Karpas-422 (cell line): ENCODE results near the gene LSM7. TPM values are rescaled to one million over a fixed set of nuclear protein-coding genes. Genes with fewer than 3 reads are reported as not detected.
A peak's percentile ranks its signal among the peaks of the same experiment; 100 is the strongest.

Experiments
- DNase-seq: peaks from one replicate; pipeline ENCODE4 v3.0.0-alpha.2; 2015
- H2AFZ ChIP-seq: fragments of 200-600 bp; sonication (generic); 2 replicates; pipeline ENCODE4 v1.6.1; 2014; ENCODE audit warnings: antibody characterized with exemption, low read length, mixed read lengths
- H3K27ac ChIP-seq: fragments of 200-600 bp; sonication (generic); 2 replicates; pipeline ENCODE4 v1.5.1; 2014; ENCODE audit warnings: mild to moderate bottlenecking, low read length, moderate library complexity
- H3K27me3 ChIP-seq: fragments of 200-600 bp; sonication (generic); 2 replicates; pipeline ENCODE4 v1.6.1; 2014; ENCODE audit warnings: low read length, mixed read lengths
- H3K36me3 ChIP-seq: fragments of 200-600 bp; sonication (generic); 2 replicates; pipeline ENCODE4 v1.6.1; 2014; ENCODE audit warnings: low read length, mixed read lengths; ENCODE audit not compliant: insufficient read depth
- H3K4me1 ChIP-seq: fragments of 200-600 bp; sonication (generic); 2 replicates; pipeline ENCODE4 v1.6.1; 2014; ENCODE audit warnings: mild to moderate bottlenecking, low read length, mixed read lengths
- H3K4me2 ChIP-seq: fragments of 200-600 bp; sonication (generic); 2 replicates; pipeline ENCODE4 v1.6.1; 2014; ENCODE audit warnings: low read length, low read depth, mild to moderate bottlenecking; ENCODE audit not compliant: poor library complexity, severe bottlenecking
- H3K4me3 ChIP-seq: fragments of 200-600 bp; sonication (generic); 2 replicates; pipeline ENCODE4 v1.5.1; 2014; ENCODE audit warnings: mild to moderate bottlenecking, antibody characterized with exemption, low read length, mixed read lengths
- H3K79me2 ChIP-seq: fragments of 200-600 bp; sonication (generic); 2 replicates; pipeline ENCODE4 v1.6.1; 2014; ENCODE audit warnings: mild to moderate bottlenecking, low read length, mixed read lengths
- H3K9ac ChIP-seq: fragments of 200-600 bp; sonication (generic); 2 replicates; pipeline ENCODE4 v1.6.0; 2014; ENCODE audit warnings: low read length
- H3K9me2 ChIP-seq: fragments of 200-600 bp; sonication (generic), shearing (Covaris generic); replicated peaks from 2 replicates; pipeline ENCODE4 v1.6.0; 2014; ENCODE audit warnings: mild to moderate bottlenecking, low read length, moderate library complexity; ENCODE audit not compliant: insufficient read depth
- H3K9me3 ChIP-seq: fragments of 300-700, 200-600 bp; sonication (generic); 2 replicates; pipeline ENCODE4 v1.6.1; 2014; ENCODE audit warnings: low read length, mixed read lengths
- H4K20me1 ChIP-seq: fragments of 200-600 bp; sonication (generic); 2 replicates; pipeline ENCODE4 v1.6.1; 2014; ENCODE audit warnings: mild to moderate bottlenecking, antibody characterized with exemption, low read length, low read depth; ENCODE audit not compliant: insufficient read depth
- total RNA-seq: library from RNA; depleted of rRNA; stranded (reverse); fragments of >200 nt; shearing (Covaris generic); gene quantifications from 2 replicates; pipeline ENCODE4 v1.2.3, GENCODE V29; 2014; ENCODE audit warnings: low replicate concordance

LSM7 gene
- total RNA-seq, 1 experiment from 2014 or later: 140 TPM

- no peaks in the 10 kb centered on the region for H3K9me3 ChIP-seq
- H3K9ac ChIP-seq: no peak overlapping the region
- no peak overlapping the region for H2AFZ ChIP-seq
- no peaks in the 10 kb centered on the region for H3K27me3 ChIP-seq
- no peak for DNase-seq
- H3K79me2 ChIP-seq: no peaks in the 10 kb centered on the region
- H3K4me3 ChIP-seq: no peak overlapping the region
- H3K4me2 ChIP-seq: no peak overlapping the region
- H3K36me3 ChIP-seq: no peaks in the 10 kb centered on the region
- no peak overlapping the region for H3K27ac ChIP-seq
- H3K9me2 ChIP-seq: no peaks in the 10 kb centered on the region
- H3K4me1 ChIP-seq: no peaks in the 10 kb centered on the region
- H4K20me1 ChIP-seq: no peaks in the 10 kb centered on the region
Observed at GRCh38 chr19:2300533-2300932, 27.9 kb downstream of the LSM7 start.

- no peak overlapping the region for H3K4me3 ChIP-seq
- no peak overlapping the region for H3K27ac ChIP-seq
- H3K9me3 ChIP-seq: no peaks in the 10 kb centered on the region
- no peaks in the 10 kb centered on the region for H3K27me3 ChIP-seq
- H3K36me3 ChIP-seq: no peaks in the 10 kb centered on the region
- no peak for DNase-seq
- H3K4me2 ChIP-seq: no peak overlapping the region
- H3K9ac ChIP-seq: no peak overlapping the region
- no peaks in the 10 kb centered on the region for H3K4me1 ChIP-seq
- H3K79me2 ChIP-seq: no peaks in the 10 kb centered on the region
- no peaks in the 10 kb centered on the region for H4K20me1 ChIP-seq
- H3K9me2 ChIP-seq: no peaks in the 10 kb centered on the region
- no peak overlapping the region for H2AFZ ChIP-seq
Observed at GRCh38 chr19:2296141-2296540, 32.2 kb downstream of the LSM7 start.

- H3K27ac ChIP-seq: no peak overlapping the region
- H3K4me2 ChIP-seq: no peak overlapping the region
- no peaks in the 10 kb centered on the region for H4K20me1 ChIP-seq
- H3K4me3 ChIP-seq: no peak overlapping the region
- no peak overlapping the region for H3K9ac ChIP-seq
- no peaks in the 10 kb centered on the region for H3K9me2 ChIP-seq
- H3K9me3 ChIP-seq: no peaks in the 10 kb centered on the region
- H3K36me3 ChIP-seq: no peaks in the 10 kb centered on the region
- H2AFZ ChIP-seq: no peak overlapping the region
- no peak for DNase-seq
- H3K4me1 ChIP-seq: peaks cover 4% of the 10 kb centered on the region
- no peaks in the 10 kb centered on the region for H3K27me3 ChIP-seq
- H3K79me2 ChIP-seq: no peaks in the 10 kb centered on the region
Observed at GRCh38 chr19:2294687-2295335, 33.6 kb downstream of the LSM7 start.

- H3K36me3 ChIP-seq: no peaks in the 10 kb centered on the region
- DNase-seq: no peak
- no peak overlapping the region for H3K27ac ChIP-seq
- no peaks in the 10 kb centered on the region for H4K20me1 ChIP-seq
- no peak overlapping the region for H3K4me3 ChIP-seq
- H3K27me3 ChIP-seq: no peaks in the 10 kb centered on the region
- no peak overlapping the region for H3K9ac ChIP-seq
- no peaks in the 10 kb centered on the region for H3K9me3 ChIP-seq
- H3K79me2 ChIP-seq: no peaks in the 10 kb centered on the region
- H2AFZ ChIP-seq: no peak overlapping the region
- peaks cover 13% of the 10 kb centered on the region for H3K4me1 ChIP-seq
- H3K4me2 ChIP-seq: no peak overlapping the region
- H3K9me2 ChIP-seq: no peaks in the 10 kb centered on the region
Observed at GRCh38 chr19:2291185-2291751, 37.1 kb downstream of the LSM7 start.

- Histone ChIP-seq H3K27ac (no peak overlapping the region), H3K9ac (no peak overlapping the region), H3K79me2 (no peaks in the 10 kb centered on the region), H3K4me2 (no peak overlapping the region), H3K36me3 (no peaks in the 10 kb centered on the region), H3K27me3 (no peaks in the 10 kb centered on the region), H3K4me3 (no peak overlapping the region), H3K9me3 (no peaks in the 10 kb centered on the region), H3K9me2 (no peaks in the 10 kb centered on the region), H4K20me1 (no peaks in the 10 kb centered on the region), H2AFZ (no peak overlapping the region), H3K4me1 (peaks cover 13% of the 10 kb centered on the region)
- DNase-seq: no peak
Observed at GRCh38 chr19:2290441-2291184, 37.8 kb downstream of the LSM7 start.

GRCh38 chr19:2289714-2290435 lies 38.5 kb downstream of the LSM7 start:
- no peak overlapping the region for H3K27ac ChIP-seq
- no peaks in the 10 kb centered on the region for H3K79me2 ChIP-seq
- no peaks in the 10 kb centered on the region for H3K36me3 ChIP-seq
- H4K20me1 ChIP-seq: no peaks in the 10 kb centered on the region
- peak overlapping the region; percentile 62 for H3K4me2 ChIP-seq
- no peaks in the 10 kb centered on the region for H3K9me2 ChIP-seq
- H3K4me1 ChIP-seq: peaks cover 13% of the 10 kb centered on the region
- peak overlapping the region; percentile 54 for H3K9ac ChIP-seq
- no peaks in the 10 kb centered on the region for H3K27me3 ChIP-seq
- H3K4me3 ChIP-seq: peak overlapping the region; percentile 59; the same call in 1 of the 2 replicates
- peak; percentile 85 for DNase-seq
- H3K9me3 ChIP-seq: no peaks in the 10 kb centered on the region
- peak overlapping the region; percentile 84; the same call in 1 of the 2 replicates for H2AFZ ChIP-seq

- Histone ChIP-seq H2AFZ (peak overlapping the region; percentile 84; the same call in 1 of the 2 replicates), H3K4me3 (peak overlapping the region; percentile 59; the same call in 1 of the 2 replicates), H3K4me1 (peaks cover 13% of the 10 kb centered on the region), H3K9me3 (no peaks in the 10 kb centered on the region), H3K27ac (no peak overlapping the region), H4K20me1 (no peaks in the 10 kb centered on the region), H3K4me2 (peak overlapping the region; percentile 62), H3K27me3 (no peaks in the 10 kb centered on the region), H3K36me3 (no peaks in the 10 kb centered on the region), H3K9me2 (no peaks in the 10 kb centered on the region), H3K9ac (peak overlapping the region; percentile 54), H3K79me2 (no peaks in the 10 kb centered on the region)
- DNase-seq: no peak
Observed at GRCh38 chr19:2288818-2289713, 39.3 kb downstream of the LSM7 start.
